ENCODE results near the gene RFXANK. TPM values are rescaled to one million over a fixed set of nuclear protein-coding genes. Genes with fewer than 3 reads are reported as not detected.

RFXANK gene
- total RNA-seq, 2 experiments from 2014 or later: 56.2 to 68.5 TPM

DNA sequence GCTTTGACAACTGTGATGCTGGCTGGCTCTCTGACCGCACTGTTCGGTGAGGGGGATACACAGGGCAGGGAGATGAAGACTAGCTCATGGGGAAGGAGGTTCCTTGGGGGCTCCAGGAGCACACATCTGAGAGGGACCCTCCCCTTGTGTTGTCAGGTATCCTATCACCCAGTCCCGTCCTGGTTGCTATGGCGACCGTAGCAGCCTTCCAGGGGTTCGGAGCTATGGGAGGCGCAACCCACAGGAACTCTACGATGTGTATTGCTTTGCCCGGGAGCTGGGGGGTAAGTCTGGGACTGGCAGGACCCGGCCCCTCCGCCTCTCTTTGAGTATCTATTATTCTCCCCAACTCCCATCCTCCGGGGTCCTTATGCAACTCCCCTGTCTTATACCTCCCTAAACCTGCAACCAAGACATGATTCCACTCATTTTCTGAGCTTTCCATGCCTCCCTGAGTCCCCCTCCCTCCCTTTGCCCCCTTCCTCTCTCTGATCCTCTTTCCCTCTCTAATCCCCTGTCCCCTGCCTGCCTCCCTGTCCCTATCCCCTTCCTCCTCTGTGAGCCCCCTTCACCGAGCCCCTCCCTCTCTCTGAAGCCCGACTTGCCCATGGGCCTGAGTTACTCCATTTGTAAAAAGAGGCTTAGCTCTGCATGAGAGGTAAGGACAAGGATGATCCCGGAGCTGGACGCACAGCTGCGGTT, 32.2 kb downstream of the RFXANK start:
- POLR2A ChIA-PET: interaction anchor here (1.2 kb wide), 1 partner anchor 21 kb away, joined by 4 read pairs; the partner anchor contains the start of gene NR2C2AP

DNA sequence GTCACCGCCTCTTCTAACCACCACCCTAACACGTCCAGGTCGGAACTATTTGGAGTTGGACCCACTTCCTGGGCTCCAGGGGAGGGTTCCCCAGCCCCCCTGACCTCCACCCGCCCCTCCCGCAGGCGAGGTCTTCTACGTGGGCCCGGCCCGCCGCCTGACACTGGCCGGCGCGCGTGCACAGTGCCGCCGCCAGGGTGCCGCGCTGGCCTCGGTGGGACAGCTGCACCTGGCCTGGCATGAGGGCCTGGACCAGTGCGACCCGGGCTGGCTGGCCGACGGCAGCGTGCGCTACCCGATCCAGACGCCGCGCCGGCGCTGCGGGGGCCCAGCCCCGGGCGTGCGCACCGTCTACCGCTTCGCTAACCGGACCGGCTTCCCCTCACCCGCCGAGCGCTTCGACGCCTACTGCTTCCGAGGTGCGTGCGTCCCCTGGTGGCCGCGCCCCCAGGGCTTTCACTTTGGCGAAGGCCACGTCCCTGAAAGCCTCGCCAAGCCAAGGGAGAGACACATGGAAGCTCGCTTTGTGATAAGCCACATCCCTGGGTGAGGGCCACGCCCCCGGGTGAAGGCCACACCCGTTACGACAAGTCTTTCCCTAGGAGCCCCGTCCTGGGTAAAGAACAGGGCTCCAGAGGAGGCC, 32.9 kb downstream of the RFXANK start:
- intact Hi-C loops (cut with DNase I, micrococcal nuclease): loop anchor here (1.0 to 2.0 kb wide), 5 partner anchors 22 to 86 kb away; partner anchors contain the start of genes BORCS8 (in 1 of the 2), NR2C2AP (in 1 of the 2), RFXANK (in 1 of the 2) and TMEM161A (in 1 of the 2)
- peak; percentile 90 for ATAC-seq
- no peaks in the 10 kb centered on the region for H3K36me3 Mint-ChIP-seq (ENCODE audit: low read depth)
- POLR2A ChIA-PET: interaction anchor here (1.2 kb wide), 1 partner anchor 22 kb away, joined by 4 read pairs; the partner anchor contains the start of gene NR2C2AP
- H3K9me3 Mint-ChIP-seq (ENCODE audit: low read depth): no peaks in the 10 kb centered on the region
- peak; percentile 87 for DNase-seq
- H3K27ac Mint-ChIP-seq: no peak overlapping the region
- H3K27me3 Mint-ChIP-seq: peaks cover 6% of the 10 kb centered on the region
- peak overlapping the region; percentile 61 for H3K4me3 Mint-ChIP-seq
- CTCF ChIA-PET: interaction anchor here (0.6 to 2.5 kb wide), 7 partner anchors 20 to 80 kb away, joined by 3 to 11 read pairs (median 3); partner anchors contain the start of genes MEF2B and NR2C2AP
- H3K4me1 Mint-ChIP-seq: no peaks in the 10 kb centered on the region

More for the DNA sequence above, 32.2 kb downstream of the RFXANK start:
- Mint-ChIP-seq H3K9me3 (ENCODE audit: low read depth) (no peaks in the 10 kb centered on the region), H3K27ac (no peak overlapping the region), H3K4me1 (no peaks in the 10 kb centered on the region), H3K27me3 (peaks cover 6% of the 10 kb centered on the region), H3K4me3 (no peak overlapping the region), H3K36me3 (ENCODE audit: low read depth) (no peaks in the 10 kb centered on the region)
- ATAC-seq (no peak), DNase-seq (no peak)
- intact Hi-C loops (cut with DNase I, micrococcal nuclease): loop anchor here (1.0 to 2.0 kb wide), 2 partner anchors 38 to 86 kb away; partner anchors contain the start of gene TMEM161A (in 1 of the 2)
- CTCF ChIA-PET: interaction anchor here (0.6 to 2.5 kb wide), 3 partner anchors 19 to 722 kb away, joined by 3 to 11 read pairs (median 10); no protein-coding TSS in a partner anchor

DNA sequence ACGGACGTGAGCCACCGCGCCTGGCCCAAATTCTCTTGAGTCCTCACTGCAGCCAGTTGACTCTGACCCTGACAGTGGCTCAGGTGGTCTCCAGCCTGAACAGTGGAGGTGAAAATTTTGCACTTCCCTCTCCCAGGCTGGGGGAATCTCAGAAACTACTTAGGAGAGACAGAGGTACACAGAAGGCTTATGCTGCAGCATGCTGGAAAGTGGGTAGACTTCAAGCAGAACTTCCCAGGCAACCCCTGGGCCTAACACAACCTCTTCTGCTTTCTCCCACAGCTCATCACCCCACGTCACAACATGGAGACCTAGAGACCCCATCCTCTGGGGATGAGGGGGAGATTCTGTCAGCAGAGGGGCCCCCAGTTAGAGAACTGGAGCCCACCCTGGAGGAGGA, 34.1 kb downstream of the RFXANK start:
- ChIA-PET CTCF (interaction anchor here (1.0 to 2.5 kb wide), 4 partner anchors 52 to 79 kb away, joined by 3 to 11 read pairs (median 4); partner anchors contain the start of gene MEF2B), POLR2A (no interaction called here)
- Mint-ChIP-seq H3K4me1 (no peaks in the 10 kb centered on the region), H3K27me3 (peaks cover 6% of the 10 kb centered on the region), H3K9me3 (ENCODE audit: low read depth) (no peaks in the 10 kb centered on the region), H3K27ac (no peak overlapping the region), H3K4me3 (no peak overlapping the region), H3K36me3 (ENCODE audit: low read depth) (no peaks in the 10 kb centered on the region)
- ATAC-seq: no peak
- no peak for DNase-seq
- intact Hi-C loops (cut with DNase I, micrococcal nuclease): no loop called here

GRCh38 chr19:19226663-19227062, 34.6 kb downstream of the RFXANK start:
- no peak for DNase-seq
- H3K4me3 Mint-ChIP-seq: no peak overlapping the region
- no peaks in the 10 kb centered on the region for H3K9me3 Mint-ChIP-seq (ENCODE audit: low read depth)
- H3K27ac Mint-ChIP-seq: no peak overlapping the region
- no peak for ATAC-seq
- no peaks in the 10 kb centered on the region for H3K36me3 Mint-ChIP-seq (ENCODE audit: low read depth)
- no peaks in the 10 kb centered on the region for H3K4me1 Mint-ChIP-seq
- ChIA-PET POLR2A (no interaction called here), CTCF (interaction anchor here (0.5 kb wide), 1 partner anchor 68 kb away, joined by 3 read pairs; no protein-coding TSS in a partner anchor)
- intact Hi-C loops (cut with DNase I, micrococcal nuclease): no loop called here
- H3K27me3 Mint-ChIP-seq: peaks cover 6% of the 10 kb centered on the region

- peaks cover 6% of the 10 kb centered on the region for H3K27me3 Mint-ChIP-seq
- DNase-seq (no peak), ATAC-seq (no peak)
- H3K4me1 Mint-ChIP-seq: no peaks in the 10 kb centered on the region
- ChIA-PET POLR2A (no interaction called here), CTCF (interaction anchor here (0.5 kb wide), 1 partner anchor 69 kb away, joined by 3 read pairs; no protein-coding TSS in a partner anchor)
- intact Hi-C loops (cut with DNase I, micrococcal nuclease): no loop called here
- H3K27ac Mint-ChIP-seq: no peak overlapping the region
- no peaks in the 10 kb centered on the region for H3K36me3 Mint-ChIP-seq (ENCODE audit: low read depth)
- no peak overlapping the region for H3K4me3 Mint-ChIP-seq
- H3K9me3 Mint-ChIP-seq (ENCODE audit: low read depth): no peaks in the 10 kb centered on the region
Observed at GRCh38 chr19:19227217-19227616, 35.2 kb downstream of the RFXANK start.

- Mint-ChIP-seq H3K27me3 (peaks cover 2% of the 10 kb centered on the region), H3K36me3 (ENCODE audit: low read depth) (peaks cover 3% of the 10 kb centered on the region), H3K27ac (no peak overlapping the region), H3K9me3 (ENCODE audit: low read depth) (peaks cover 6% of the 10 kb centered on the region), H3K4me3 (no peak overlapping the region), H3K4me1 (no peaks in the 10 kb centered on the region)
- intact Hi-C loops (cut with DNase I, micrococcal nuclease): no loop called here
- POLR2A ChIA-PET: no interaction called here
- no peak for DNase-seq
- CTCF ChIA-PET: interaction anchor here (0.6 to 0.9 kb wide), 4 partner anchors 13 to 92 kb away, joined by 3 to 4 read pairs (median 3); no protein-coding TSS in a partner anchor
- no peak for ATAC-seq
Observed at GRCh38 chr19:19229701-19230100, 37.6 kb downstream of the RFXANK start.

DNA sequence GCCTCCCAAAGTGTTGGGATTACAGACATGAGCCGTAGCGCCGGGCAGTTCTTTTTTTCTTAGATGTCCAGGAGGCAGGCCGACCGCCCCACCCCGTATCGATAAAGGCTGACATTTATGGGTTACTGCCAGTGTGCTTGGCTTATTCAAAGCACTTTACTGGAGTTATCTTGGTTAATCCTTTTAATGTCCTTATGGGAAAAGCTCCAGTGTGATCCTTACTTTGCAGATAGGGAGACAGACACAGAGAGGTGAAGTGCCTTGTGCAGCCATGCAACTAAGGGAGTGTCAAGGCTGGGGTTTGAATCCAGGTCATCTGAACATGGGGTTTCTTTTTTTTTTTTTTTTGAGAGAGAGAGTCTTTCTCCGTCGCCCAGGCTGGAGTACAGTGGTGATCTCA, 38.9 kb downstream of the RFXANK start:
- DNase-seq (no peak), ATAC-seq (no peak)
- Mint-ChIP-seq H3K4me1 (no peaks in the 10 kb centered on the region), H3K27me3 (peaks cover 2% of the 10 kb centered on the region), H3K4me3 (no peak overlapping the region), H3K27ac (no peak overlapping the region), H3K36me3 (ENCODE audit: low read depth) (peaks cover 3% of the 10 kb centered on the region), H3K9me3 (ENCODE audit: low read depth) (peaks cover 8% of the 10 kb centered on the region)
- ChIA-PET CTCF (interaction anchor here (1.0 kb wide), 1 partner anchor 29 kb away, joined by 3 read pairs; no protein-coding TSS in a partner anchor), POLR2A (no interaction called here)
- intact Hi-C loops (cut with DNase I, micrococcal nuclease): no loop called here

DNA sequence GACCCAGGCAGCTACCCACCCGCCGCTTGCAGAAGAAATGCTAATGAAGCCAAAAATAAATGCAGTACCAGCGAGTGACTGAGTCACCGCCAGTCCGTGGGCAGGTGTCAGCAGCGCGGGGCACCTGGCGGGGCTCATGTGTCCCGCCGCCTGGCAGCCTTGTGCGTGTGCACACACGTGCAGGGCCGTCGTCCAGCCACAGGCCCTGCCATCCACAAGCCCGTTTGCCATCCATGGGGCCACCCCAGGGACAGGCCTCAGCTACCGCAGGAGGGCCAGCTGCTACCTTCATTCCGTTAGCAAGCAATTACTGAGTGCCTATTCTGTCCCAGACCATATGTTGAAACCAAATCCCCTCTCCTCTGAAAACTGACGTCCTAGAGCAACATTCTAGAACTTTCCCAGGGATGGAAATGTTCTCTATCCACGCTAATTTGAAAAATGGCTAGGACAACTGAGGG, 40.2 kb downstream of the RFXANK start:
- H3K27ac Mint-ChIP-seq: no peak overlapping the region
- H3K27me3 Mint-ChIP-seq: peaks cover 2% of the 10 kb centered on the region
- H3K9me3 Mint-ChIP-seq (ENCODE audit: low read depth): peaks cover 11% of the 10 kb centered on the region
- ChIA-PET POLR2A (no interaction called here), CTCF (no interaction called here)
- H3K4me1 Mint-ChIP-seq: no peaks in the 10 kb centered on the region
- H3K4me3 Mint-ChIP-seq: no peak overlapping the region
- peaks cover 5% of the 10 kb centered on the region for H3K36me3 Mint-ChIP-seq (ENCODE audit: low read depth)
- ATAC-seq: no peak
- no peak for DNase-seq
- intact Hi-C loops (cut with DNase I, micrococcal nuclease): no loop called here

GRCh38 chr19:19234220-19234816, 42.3 kb downstream of the RFXANK start:
- intact Hi-C loops (cut with DNase I, micrococcal nuclease): no loop called here
- no peak overlapping the region for H3K27ac Mint-ChIP-seq
- H3K9me3 Mint-ChIP-seq (ENCODE audit: low read depth): peaks cover 11% of the 10 kb centered on the region
- ATAC-seq (no peak), DNase-seq (no peak)
- H3K36me3 Mint-ChIP-seq (ENCODE audit: low read depth): peaks cover 5% of the 10 kb centered on the region
- H3K4me3 Mint-ChIP-seq: no peak overlapping the region
- CTCF ChIA-PET: interaction anchor here (0.5 to 1.0 kb wide), 3 partner anchors 59 to 663 kb away, joined by 3 to 5 read pairs (median 4); partner anchors contain the start of gene UBA52
- H3K27me3 Mint-ChIP-seq: peaks cover 6% of the 10 kb centered on the region
- H3K4me1 Mint-ChIP-seq: no peaks in the 10 kb centered on the region
- POLR2A ChIA-PET: no interaction called here

GRCh38 chr19:19236173-19236572, 44.1 kb downstream of the RFXANK start:
- DNase-seq: no peak
- Mint-ChIP-seq H3K4me3 (no peak overlapping the region), H3K27me3 (peaks cover 6% of the 10 kb centered on the region), H3K36me3 (ENCODE audit: low read depth) (peaks cover 5% of the 10 kb centered on the region), H3K27ac (no peak overlapping the region), H3K4me1 (no peaks in the 10 kb centered on the region), H3K9me3 (ENCODE audit: low read depth) (peaks cover 11% of the 10 kb centered on the region)
- POLR2A ChIA-PET: no interaction called here
- ATAC-seq: no peak
- CTCF ChIA-PET: interaction anchor here (0.6 kb wide), 1 partner anchor 33 kb away, joined by 4 read pairs; the partner anchor contains the start of gene NR2C2AP
- intact Hi-C loops (cut with DNase I, micrococcal nuclease): no loop called here

All from activated CD4-positive, alpha-beta T cell treated with anti-CD3 and anti-CD28 coated beads for 36 hours (primary cell).